ENCODE measurements around the gene KTI12.

The KTI12 gene

GRCh38 chr1:52008071-52008809 is 25.4 kb downstream of the KTI12 start:
- H3K27ac ChIP-seq: no peak overlapping the region
- no peak for TF ChIP-seq ZFX (IDR thresholded peaks at IDR 0.05; ENCODE audit: borderline replicate concordance)
- TF ChIP-seq CTCF (IDR thresholded peaks at IDR 0.05): no peak

GRCh38 chr1:52007215-52008002 is 26.2 kb downstream of the KTI12 start:
- peak overlapping the region; percentile 62 for H3K27ac ChIP-seq
- TF ChIP-seq ZFX (IDR thresholded peaks at IDR 0.05; ENCODE audit: borderline replicate concordance) (no peak), CTCF (IDR thresholded peaks at IDR 0.05) (no peak)

- H3K27ac ChIP-seq: peak overlapping the region; percentile 62
Measured at GRCh38 chr1:52006081-52006553, 27.5 kb downstream of the KTI12 start.

- H3K27ac ChIP-seq: peak overlapping the region; percentile 62
Measured at GRCh38 chr1:52005548-52005947, 28.1 kb downstream of the KTI12 start.

- H3K27ac ChIP-seq: no peak overlapping the region
- TF ChIP-seq CTCF (IDR thresholded peaks at IDR 0.05) (no peak), ZFX (IDR thresholded peaks at IDR 0.05; ENCODE audit: borderline replicate concordance) (no peak)
Measured at GRCh38 chr1:52003877-52004276, 29.7 kb downstream of the KTI12 start.

DNA sequence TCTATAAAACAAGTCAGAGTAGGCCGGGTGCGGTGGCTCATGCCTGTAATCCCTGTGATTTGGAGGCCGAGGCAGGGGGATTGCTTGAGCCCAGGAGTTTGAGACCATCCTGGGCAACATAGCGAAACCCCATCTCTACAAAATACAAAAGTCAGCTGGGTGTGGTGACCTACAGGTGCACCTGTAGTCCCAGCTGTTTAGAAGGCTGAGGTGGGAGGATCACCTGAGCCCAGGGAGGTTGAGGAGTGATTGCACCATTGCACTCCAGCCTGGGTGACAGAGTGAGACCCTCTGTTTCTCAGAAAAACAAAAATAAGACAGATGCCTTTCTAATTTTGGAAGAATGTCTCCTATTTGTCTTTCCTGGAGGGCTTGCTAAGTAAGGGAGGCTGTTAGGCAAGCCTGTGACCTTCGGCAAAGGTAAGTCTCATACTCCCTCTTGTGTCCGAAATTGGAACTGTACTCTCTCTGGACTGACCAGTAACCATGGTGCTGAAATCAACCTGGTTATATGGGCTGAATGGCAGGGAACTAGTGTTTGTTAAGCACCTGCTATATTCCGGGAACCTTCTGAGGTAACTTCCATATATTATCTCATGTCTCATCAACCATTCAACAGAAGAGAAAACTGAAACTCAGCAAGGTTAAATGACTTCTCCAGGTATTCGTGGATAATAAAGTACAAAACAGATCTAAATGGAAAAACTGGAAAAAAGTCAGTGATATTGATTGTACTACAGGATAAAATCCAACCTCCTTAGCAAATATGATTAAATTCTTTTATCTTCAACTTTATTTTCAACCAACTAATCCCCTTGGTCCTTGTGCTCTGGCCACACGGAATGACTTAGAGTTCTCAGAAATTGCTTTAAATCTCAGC is 31.3 kb downstream of the KTI12 start:
- TF ChIP-seq CTCF (IDR thresholded peaks at IDR 0.05) (peak; percentile 87), ZFX (IDR thresholded peaks at IDR 0.05; ENCODE audit: borderline replicate concordance) (no peak)
- no peak overlapping the region for H3K27ac ChIP-seq

GRCh38 chr1:51998701-51999100 is 34.9 kb downstream of the KTI12 start:
- no peak overlapping the region for H3K27ac ChIP-seq
- TF ChIP-seq ZFX (IDR thresholded peaks at IDR 0.05; ENCODE audit: borderline replicate concordance) (no peak), CTCF (IDR thresholded peaks at IDR 0.05) (no peak)
